Measurements from ENCODE around the gene RASSF10. TPM values are rescaled to one million over a fixed set of nuclear protein-coding genes. Genes with fewer than 3 reads are reported as not detected.

Gene RASSF10
- total and polyA plus RNA-seq, 2 experiments from 2014 or later: 0.53 to 9.5 TPM

DNA sequence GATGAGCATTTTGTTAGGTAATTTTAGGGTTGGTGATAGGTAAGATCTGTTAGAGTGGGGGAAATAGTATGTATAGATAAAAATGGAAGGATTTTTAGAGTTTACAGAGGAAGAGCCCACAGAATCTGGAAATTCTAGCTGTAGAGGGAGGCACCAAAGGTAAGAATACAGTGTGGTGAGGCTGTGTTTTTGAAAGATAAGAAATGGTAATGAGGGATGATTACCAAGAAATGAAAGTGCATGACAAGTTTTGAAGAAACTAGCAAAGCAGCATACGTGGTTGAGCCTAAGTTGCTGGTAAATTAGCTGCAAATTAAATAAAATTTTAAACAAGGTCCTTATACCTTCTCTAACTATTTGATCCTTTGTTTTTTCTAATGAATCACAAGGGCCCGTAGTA, 14.6 kb upstream of the RASSF10 start:
- Histone ChIP-seq H3K4me1 (ENCODE audit: insufficient read depth) (no peaks in the 10 kb centered on the region), H3K27me3 (no peaks in the 10 kb centered on the region), H3K4me3 (no peak overlapping the region), H4K20me1 (ENCODE audit: insufficient read depth, poor library complexity, severe bottlenecking) (no peaks in the 10 kb centered on the region), H3K36me3 (replicated peaks; ENCODE audit: insufficient read depth, low read depth) (no peaks in the 10 kb centered on the region), H3K9me3 (ENCODE audit: low read depth) (no peaks in the 10 kb centered on the region), H3K9me2 (replicated peaks; ENCODE audit: insufficient read depth) (no peaks in the 10 kb centered on the region), H3K79me2 (no peaks in the 10 kb centered on the region), H3K27ac (no peak overlapping the region), H2AFZ (no peak overlapping the region), H3K4me2 (no peak overlapping the region)
- 92% methylated on average over 2 of the region's 2 CpGs for WGBS (ENCODE audit: low lambda C conversion rate, missing lambda C conversion rate)
- DNase-seq (ENCODE audit: low spot score): no peak
- TF ChIP-seq EZH2 (IDR thresholded peaks at IDR 0.05; ENCODE audit: borderline replicate concordance) (no peak), EZH2phosphoT487 (IDR thresholded peaks at IDR 0.05; ENCODE audit: low read depth, severe bottlenecking, unreplicated experiment) (no peak)
- TF ChIP-seq, protein P1, sequence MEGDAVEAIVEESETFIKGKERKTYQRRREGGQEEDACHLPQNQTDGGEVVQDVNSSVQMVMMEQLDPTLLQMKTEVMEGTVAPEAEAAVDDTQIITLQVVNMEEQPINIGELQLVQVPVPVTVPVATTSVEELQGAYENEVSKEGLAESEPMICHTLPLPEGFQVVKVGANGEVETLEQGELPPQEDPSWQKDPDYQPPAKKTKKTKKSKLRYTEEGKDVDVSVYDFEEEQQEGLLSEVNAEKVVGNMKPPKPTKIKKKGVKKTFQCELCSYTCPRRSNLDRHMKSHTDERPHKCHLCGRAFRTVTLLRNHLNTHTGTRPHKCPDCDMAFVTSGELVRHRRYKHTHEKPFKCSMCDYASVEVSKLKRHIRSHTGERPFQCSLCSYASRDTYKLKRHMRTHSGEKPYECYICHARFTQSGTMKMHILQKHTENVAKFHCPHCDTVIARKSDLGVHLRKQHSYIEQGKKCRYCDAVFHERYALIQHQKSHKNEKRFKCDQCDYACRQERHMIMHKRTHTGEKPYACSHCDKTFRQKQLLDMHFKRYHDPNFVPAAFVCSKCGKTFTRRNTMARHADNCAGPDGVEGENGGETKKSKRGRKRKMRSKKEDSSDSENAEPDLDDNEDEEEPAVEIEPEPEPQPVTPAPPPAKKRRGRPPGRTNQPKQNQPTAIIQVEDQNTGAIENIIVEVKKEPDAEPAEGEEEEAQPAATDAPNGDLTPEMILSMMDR (IDR thresholded peaks at IDR 0.05; ENCODE audit: poor library complexity): no peak

DNA sequence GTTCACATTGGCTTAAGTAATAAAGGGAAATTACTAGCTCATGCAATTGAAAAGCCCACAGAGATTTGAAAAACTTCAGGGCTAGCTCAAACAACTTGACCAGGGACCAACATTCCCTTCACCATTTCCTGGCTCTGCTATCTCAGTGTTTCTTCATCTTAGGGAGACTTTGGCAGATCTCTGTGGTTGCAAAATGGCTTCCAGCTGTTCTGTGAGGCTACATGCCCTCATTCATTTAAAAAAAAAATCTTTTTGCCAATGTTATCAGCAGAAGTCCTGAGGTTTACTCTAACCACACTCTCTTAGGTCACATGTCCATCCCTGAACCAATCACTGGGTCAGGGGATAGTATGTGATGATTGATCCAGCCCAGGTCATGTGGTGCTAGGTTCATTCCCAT, 13.9 kb upstream of the RASSF10 start:
- H3K36me3 ChIP-seq (replicated peaks; ENCODE audit: insufficient read depth, low read depth): no peaks in the 10 kb centered on the region
- no peaks in the 10 kb centered on the region for H3K79me2 ChIP-seq
- no peak overlapping the region for H3K4me2 ChIP-seq
- TF ChIP-seq EZH2phosphoT487 (IDR thresholded peaks at IDR 0.05; ENCODE audit: low read depth, severe bottlenecking, unreplicated experiment) (no peak), EZH2 (IDR thresholded peaks at IDR 0.05; ENCODE audit: borderline replicate concordance) (no peak)
- TF ChIP-seq, protein P1 (IDR thresholded peaks at IDR 0.05; ENCODE audit: poor library complexity): no peak
- no peaks in the 10 kb centered on the region for H4K20me1 ChIP-seq (ENCODE audit: insufficient read depth, poor library complexity, severe bottlenecking)
- H2AFZ ChIP-seq: no peak overlapping the region
- H3K27ac ChIP-seq: no peak overlapping the region
- DNase-seq (ENCODE audit: low spot score): no peak
- no peaks in the 10 kb centered on the region for H3K27me3 ChIP-seq
- no peaks in the 10 kb centered on the region for H3K9me3 ChIP-seq (ENCODE audit: low read depth)
- H3K4me1 ChIP-seq (ENCODE audit: insufficient read depth): no peaks in the 10 kb centered on the region
- H3K9me2 ChIP-seq (replicated peaks; ENCODE audit: insufficient read depth): no peaks in the 10 kb centered on the region
- H3K4me3 ChIP-seq: no peak overlapping the region

DNA sequence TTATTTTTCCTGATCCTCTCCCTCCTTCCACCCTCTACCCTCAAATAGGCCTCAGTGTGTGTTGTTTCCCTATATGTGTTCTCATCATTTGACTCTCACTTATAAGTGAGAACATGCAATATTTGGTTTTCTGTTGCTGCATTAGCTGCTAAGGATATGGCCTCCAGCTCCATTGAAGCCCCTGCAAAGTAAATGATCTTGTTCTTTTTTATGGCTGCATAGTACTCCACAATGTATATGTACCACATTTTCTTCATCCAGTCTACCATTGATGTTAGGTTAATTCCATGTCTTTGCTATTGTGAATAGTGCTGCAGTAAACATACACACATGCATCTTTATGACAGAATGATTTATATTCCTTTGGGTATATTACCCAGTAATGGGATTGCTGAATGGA, 13.3 kb upstream of the RASSF10 start:
- H3K4me3 ChIP-seq: no peak overlapping the region
- no peaks in the 10 kb centered on the region for H4K20me1 ChIP-seq (ENCODE audit: insufficient read depth, poor library complexity, severe bottlenecking)
- TF ChIP-seq, protein P1 (IDR thresholded peaks at IDR 0.05; ENCODE audit: poor library complexity): no peak
- TF ChIP-seq EZH2phosphoT487 (IDR thresholded peaks at IDR 0.05; ENCODE audit: low read depth, severe bottlenecking, unreplicated experiment): no peak
- no peak for TF ChIP-seq EZH2 (IDR thresholded peaks at IDR 0.05; ENCODE audit: borderline replicate concordance)
- H3K36me3 ChIP-seq (replicated peaks; ENCODE audit: insufficient read depth, low read depth): no peaks in the 10 kb centered on the region
- no peak for DNase-seq (ENCODE audit: low spot score)
- H2AFZ ChIP-seq: no peak overlapping the region
- H3K27me3 ChIP-seq: no peaks in the 10 kb centered on the region
- H3K4me2 ChIP-seq: no peak overlapping the region
- no peaks in the 10 kb centered on the region for H3K9me2 ChIP-seq (replicated peaks; ENCODE audit: insufficient read depth)
- no peaks in the 10 kb centered on the region for H3K9me3 ChIP-seq (ENCODE audit: low read depth)
- H3K79me2 ChIP-seq: no peaks in the 10 kb centered on the region
- H3K27ac ChIP-seq: no peak overlapping the region
- H3K4me1 ChIP-seq (ENCODE audit: insufficient read depth): no peaks in the 10 kb centered on the region

DNA sequence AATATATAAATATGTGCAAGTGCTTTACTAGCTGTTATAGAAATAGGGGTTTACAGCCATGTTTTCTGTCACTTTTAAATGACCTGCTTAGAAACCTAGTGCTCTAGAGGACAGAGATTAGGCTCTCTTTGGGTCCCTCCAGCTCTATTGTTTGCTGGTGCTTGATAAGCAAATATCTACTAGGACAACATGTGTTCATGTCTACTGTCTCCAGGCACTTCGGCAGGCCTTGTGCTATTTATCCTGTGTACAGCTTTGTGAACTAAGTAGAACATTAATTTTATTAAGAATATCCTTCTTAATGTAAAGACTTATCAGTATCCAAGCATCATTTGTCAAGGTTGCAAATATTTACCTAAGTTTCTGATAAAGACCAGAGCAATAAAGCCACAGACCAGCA, 11.9 kb upstream of the RASSF10 start:
- H3K4me2 ChIP-seq: no peak overlapping the region
- TF ChIP-seq EZH2phosphoT487 (IDR thresholded peaks at IDR 0.05; ENCODE audit: low read depth, severe bottlenecking, unreplicated experiment) (no peak), EZH2 (IDR thresholded peaks at IDR 0.05; ENCODE audit: borderline replicate concordance) (no peak)

More for the DNA sequence above, 11.9 kb upstream of the RASSF10 start:
- 46% methylated on average over 1 of the region's 1 CpG for WGBS (ENCODE audit: low lambda C conversion rate, missing lambda C conversion rate)
- Histone ChIP-seq H3K27ac (no peak overlapping the region), H3K79me2 (no peaks in the 10 kb centered on the region), H3K36me3 (replicated peaks; ENCODE audit: insufficient read depth, low read depth) (no peaks in the 10 kb centered on the region), H2AFZ (no peak overlapping the region), H3K4me1 (ENCODE audit: insufficient read depth) (no peaks in the 10 kb centered on the region), H3K9me3 (ENCODE audit: low read depth) (no peaks in the 10 kb centered on the region), H3K27me3 (no peaks in the 10 kb centered on the region), H4K20me1 (ENCODE audit: insufficient read depth, poor library complexity, severe bottlenecking) (no peaks in the 10 kb centered on the region), H3K9me2 (replicated peaks; ENCODE audit: insufficient read depth) (no peaks in the 10 kb centered on the region), H3K4me3 (no peak overlapping the region)
- no peak for DNase-seq (ENCODE audit: low spot score)
